HG03378 (cell line): Measurements from ENCODE around the gene TSPAN18.

Experiments
- ATAC-seq: cut with Tn5 transposase; IDR thresholded peaks from one replicate; pipeline ENCODE4 v1.9.1; 2021; ENCODE audit warnings: mild to moderate bottlenecking, moderate library complexity; ENCODE audit not compliant: unreplicated experiment

Gene TSPAN18, protein sequence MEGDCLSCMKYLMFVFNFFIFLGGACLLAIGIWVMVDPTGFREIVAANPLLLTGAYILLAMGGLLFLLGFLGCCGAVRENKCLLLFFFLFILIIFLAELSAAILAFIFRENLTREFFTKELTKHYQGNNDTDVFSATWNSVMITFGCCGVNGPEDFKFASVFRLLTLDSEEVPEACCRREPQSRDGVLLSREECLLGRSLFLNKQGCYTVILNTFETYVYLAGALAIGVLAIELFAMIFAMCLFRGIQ

DNA sequence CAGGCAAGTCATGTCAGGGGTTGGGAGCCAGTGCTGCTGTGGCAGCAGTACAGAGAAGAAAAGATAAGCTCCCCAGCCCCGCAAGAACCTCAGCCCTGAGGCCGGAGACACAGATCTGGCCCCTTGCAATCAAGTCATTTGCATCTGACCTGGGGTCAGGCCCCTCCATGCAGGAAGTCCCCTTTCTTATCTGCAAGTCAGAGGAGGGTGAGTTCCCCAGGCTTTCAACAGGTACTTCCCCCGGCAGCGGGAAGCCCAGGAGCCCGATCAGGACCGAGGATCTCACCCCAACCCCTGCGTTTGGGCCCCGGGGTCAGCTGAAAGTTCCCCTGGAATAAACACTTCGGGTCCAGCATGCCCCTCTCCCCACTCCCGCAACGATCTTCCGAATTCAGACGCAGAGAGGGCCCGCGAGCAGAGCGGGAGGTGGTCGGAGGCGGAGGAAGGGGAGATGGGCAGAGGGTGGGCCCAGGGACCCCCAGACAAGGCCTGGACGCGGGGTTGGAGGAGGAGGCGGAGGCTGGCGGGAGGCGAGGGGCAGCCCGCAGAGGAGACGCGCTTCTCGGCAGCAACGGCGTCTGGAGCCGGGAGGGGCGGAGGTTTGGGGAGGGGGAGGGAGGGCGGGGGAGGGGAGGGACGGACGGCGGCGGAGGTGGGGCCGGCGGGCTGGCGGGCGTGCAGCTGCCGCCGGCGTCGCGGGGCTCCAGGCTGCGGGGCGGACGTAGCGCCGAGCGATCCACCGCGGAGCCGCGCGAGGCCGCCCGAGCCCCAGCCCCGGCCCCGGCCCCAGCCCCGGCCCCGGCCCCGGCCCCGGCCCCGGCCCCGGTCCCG lies at the start of gene TSPAN18:
Gene TSPAN18 (plus strand): TSS at position 680 of the 831 bp plus-strand sequence. CDS start 179,455 bp downstream, outside the sequence.
- peak; percentile 95 for ATAC-seq

DNA sequence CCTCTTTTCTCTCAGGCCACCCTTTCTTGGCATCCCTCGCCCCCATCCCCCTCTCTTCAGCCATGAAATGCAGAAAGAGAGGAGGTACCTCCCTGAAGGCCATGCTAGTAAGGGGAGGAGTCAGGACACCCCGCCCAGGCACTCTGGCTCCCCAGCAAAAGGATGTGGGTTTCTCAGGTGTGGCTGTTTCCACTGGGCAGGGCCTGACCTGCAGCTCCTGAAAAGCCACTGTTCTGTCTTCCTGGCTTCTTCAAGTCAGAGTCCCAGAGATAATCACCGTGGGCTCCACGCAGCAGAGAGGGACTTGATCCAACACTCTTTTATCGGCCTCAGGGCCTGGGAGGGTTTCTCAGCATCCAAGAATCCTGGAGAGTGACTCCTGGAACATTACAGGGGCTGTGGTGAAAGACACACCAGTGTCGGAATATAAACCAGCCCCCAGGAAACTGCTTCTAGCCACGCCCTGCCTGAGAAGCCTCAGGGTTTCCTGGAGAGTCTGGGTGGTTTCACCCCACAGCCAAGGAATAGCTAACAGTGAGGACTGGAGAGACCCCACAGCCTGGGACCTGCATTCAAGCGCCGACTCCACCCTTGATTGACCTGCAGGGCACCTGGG lies 45.7 kb upstream of the TSPAN18 start:
- no peak for ATAC-seq

DNA sequence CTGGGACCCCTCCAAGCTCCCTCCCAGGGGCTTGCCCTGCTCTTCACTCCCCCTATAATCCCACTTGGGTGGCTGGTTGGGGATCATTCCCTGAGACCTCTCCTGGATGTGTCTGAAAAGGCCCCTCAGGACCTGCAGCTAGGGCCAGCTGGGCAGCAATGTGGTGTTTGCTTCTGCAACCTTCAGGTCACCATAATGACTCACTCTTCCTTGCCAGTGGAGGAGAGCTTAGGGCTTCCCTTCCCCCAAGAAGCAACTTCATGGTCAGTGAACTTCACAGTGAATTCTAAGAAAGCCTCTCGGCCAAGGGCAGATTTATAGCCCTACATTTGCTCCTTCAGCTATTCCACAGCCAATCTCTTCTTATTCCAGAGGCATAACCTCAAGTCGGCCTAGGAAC lies 45.1 kb upstream of the TSPAN18 start:
- no peak for ATAC-seq

DNA sequence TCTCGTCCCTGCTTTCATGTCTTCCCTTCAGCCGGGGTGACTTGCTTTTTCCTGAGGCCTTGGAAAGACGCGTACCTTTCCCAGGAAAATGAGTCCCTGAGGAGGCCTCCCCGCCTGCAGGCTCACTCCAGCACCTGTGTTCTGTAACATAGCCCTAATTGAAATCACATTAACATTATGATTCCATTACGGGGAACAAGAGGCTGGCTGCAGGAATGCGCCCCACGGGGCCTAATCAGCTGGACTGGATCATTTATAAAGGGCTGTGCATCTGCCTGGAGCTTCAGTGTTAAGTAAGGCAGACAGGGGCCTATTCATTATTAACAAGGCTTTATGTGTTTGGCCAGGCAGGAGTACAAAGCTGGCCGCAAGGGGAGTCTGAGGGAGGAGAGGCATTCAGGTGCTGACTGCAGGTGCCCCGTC lies 41.9 kb upstream of the TSPAN18 start:
- ATAC-seq, result no peak

DNA sequence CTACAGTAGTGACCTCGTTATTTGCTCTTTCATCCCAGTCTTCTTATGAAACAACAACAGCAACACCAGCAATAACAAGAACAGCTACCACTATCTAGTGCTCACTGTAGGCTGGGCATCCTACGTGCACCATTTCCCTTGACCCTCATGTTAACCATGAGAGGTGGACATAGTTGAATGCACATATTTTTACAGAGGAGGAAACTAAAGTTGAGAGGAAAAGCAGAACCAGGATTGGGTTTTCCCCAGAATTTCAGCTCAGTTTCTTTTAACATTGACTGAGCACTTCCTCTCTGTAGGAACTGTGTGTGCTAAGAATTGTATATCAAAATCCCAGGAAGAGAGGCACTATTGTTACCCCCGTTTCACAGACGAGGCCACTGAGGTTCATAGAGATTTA lies 39.4 kb upstream of the TSPAN18 start:
- no peak for ATAC-seq

DNA sequence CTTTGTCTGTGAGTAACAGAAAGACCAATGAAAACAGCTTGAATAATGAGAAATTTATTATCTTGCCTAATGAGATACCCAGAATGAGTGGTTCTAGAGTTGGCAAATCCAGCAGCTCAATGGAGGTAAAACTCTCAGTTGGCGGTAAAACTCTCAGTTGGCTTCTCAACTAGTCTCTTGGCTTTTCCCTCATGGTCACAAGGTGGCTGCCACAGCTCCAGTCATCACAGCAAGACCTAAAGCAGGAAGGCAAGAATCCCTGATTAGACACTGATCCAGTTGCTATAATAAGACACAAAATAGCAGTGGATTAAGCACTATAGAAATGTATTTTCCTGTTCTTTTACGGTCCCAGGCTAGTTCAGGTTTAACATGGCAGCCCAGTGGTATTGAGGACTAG lies 37.5 kb upstream of the TSPAN18 start:
- ATAC-seq, result no peak

DNA sequence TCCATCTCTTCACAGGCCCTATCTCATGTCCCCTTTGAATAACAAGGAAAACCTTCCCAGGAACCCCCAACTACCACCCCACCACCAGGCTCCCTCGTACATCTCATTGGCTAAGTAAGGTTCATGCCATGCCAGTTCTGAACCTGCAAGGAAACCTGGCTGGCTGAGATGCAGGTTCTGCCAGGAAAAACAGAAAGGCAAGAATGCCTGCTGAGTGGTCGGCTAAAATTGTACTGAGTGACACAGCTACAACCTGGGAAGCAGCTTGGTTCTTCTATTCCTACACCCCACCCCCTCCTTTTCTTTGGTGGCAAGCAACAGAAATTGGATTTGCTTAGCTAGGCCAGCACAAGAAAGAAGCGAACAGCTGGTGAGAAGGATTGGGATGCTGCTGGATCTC lies 36.1 kb upstream of the TSPAN18 start:
- ATAC-seq, result no peak

DNA sequence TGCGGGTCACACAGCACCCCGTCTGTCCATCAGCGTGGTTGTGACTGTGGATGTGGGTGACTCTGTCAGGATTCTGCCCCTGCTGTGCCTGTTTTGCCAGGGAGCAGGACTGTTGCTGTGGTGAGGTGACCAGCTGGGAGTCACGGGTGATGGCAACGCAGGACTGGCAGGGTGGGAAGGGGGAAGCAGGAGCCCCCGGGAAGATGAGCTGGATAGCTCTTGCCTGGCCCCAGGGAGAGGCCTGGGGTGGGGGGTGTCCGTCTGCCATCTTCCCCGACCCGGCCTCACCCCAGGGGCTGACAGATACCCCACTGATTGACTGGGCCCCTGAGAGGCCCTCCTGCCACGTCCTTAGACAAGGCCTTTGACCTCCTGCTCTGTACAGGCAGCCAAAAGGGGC lies 34.3 kb upstream of the TSPAN18 start:
- ATAC-seq, result no peak

DNA sequence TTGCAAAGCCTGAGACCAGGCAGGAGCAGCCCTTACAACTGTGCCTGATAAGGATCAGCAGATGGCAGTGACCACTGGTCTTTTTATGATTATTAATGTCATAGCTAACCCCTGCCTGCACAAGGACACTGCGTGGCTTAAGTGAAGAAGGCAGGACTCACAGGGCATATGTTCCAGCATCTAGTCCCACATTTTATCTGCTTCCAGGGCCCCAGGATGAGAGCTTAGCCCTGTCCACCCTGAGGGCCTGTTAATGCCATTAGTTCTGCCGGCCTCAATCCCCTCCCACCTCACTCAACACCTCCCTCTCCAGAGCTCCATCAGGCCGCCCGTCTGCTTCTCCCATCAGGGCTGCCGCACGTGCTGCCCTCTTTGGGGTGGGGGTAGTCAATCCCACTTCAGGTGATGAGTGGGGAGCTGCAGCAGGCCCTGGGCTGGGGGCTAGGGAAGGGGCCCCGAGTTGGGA lies 33.1 kb upstream of the TSPAN18 start:
- no peak for ATAC-seq

DNA sequence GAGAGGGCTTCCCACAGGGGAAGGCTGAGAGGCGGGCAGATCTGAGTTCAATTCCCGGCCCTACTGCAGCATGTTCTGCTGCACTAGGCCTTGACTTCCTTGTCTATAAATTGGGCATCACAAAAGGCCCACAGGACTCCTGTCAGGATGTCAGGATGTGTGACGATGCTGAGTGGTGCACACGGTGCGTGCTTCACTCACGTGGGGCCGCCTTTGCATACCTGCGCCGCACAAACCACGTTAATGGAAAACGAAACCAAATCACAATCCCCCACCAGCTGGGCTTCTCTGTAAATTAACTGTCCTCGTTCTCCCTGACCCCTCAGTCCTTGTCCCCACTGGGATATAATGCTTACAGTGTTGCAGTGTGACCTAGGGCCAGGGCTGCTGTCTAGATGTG lies 32.3 kb upstream of the TSPAN18 start:
- no peak for ATAC-seq

DNA sequence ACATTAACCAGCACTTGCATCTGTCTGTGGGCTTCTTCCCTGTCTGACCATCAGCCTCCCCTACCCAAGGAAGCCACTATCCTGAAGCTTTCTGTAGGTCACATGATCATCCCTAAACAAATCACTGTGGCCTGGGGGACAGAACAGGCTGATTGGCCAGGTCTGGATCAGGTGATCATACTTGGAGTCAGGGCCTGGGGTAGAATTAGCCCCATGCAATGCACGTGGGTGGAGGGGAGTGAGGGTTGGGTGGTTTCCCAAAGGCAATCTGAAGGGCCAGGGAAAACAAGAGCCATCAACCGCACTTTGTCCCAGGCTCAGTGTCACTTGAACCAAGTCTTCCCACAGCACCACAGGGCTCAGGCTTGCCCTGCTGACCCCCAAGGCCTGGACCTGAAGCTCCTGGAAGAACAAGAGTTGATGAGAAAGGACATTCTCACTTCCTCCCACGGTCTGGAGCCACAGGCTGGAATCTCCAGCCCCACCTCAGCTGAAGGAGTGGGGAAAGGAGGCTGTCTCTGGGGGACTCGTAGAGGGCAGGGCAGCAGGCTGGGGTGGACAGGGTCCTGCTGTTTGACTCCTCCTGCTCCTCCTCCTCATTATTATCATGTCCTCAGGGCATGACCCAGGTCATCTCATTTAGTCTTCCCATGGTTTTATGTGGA lies 31.5 kb upstream of the TSPAN18 start:
- no peak for ATAC-seq

DNA sequence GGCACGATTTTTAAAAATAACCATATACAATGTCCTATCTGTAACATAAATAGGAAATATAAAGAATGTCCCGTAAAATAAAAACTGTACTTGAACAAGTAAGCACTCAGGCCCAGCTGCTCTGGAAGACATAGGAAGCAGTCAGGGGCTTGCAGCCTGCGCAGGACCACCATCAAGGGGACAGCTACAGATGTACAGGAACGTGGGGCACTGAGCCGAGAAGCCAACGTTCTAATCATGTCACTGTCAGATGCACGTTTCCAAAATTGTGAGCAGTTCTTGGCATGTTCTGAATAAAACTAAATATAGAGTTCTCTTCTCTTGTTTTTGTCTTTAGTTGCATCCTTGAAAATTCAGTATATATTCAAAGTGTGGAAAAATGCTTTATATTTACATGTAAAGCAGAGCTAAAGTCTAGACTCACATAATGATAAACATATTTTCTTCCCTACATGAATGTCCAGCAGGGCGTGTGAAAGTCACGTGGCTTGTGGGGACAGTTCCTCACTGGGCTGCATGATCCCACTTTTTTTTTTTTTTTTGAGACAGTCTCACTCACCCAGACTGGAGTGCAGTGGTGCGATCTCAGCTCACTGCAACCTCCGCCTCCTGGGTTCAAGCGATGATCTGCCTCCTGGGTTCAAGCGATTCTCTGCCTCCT lies 28.4 kb upstream of the TSPAN18 start:
- ATAC-seq, result no peak

DNA sequence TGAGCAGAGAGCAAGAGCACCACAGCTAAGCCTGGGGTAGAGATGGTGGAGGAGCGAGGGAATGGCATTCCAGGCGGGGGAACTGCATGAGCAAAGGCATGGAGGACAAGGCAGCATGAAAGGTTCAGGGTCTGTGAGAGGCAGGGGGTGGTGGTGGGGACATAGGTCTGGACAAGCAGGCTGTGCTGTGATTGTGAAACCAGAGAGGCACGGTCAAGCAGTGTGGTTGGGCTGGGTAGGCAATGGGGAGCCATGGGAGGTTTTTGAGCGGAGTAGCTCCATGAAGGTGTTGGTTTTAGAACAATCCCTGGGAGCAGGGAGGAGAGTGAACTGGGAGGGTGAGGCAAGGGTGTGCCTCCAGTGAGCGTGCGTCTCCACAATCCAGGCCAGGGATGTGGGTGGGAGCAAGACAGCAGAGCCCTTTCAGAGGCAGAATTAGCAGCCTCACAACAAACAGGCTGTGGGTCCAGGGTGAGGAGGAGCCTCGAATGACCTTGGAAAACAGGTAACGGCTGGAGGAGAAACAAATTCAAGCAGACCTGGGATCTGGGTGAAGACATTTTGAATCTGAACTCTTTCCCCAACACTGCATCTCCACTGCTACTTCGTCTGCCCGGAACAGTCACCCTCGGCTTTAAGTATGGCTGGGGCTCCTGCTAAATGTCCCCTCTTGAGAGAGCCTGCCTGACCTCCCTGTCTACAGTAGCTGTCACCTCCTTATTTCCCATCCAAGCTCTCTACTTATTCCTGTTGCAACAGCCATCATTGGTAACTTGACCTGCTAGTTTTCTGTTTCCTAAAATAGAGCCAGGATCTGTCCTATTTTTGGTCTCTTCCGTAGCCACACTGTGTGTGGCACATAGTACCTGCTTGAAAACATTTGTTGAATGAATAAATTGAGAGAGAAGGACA lies 27.0 kb upstream of the TSPAN18 start:
- ATAC-seq, result no peak

DNA sequence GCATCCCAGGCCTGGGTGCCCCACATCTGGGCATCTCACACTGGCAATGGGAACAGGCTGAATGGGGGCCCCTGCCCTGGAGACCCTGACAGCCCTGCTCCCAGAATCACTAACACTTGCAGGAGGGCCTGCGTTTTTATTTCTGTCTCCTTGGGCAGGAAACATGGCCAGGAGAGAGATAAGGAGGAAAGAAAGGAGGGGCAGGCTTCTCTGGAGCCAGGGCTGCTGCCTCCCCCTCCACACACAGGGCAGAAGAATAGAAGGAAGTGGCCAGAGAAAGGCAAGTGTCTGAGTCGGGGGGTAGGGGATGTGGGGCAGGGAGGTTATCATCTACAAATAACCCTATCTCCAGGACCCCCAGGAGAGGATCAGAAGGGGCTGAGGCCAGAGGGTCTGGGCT lies 25.5 kb upstream of the TSPAN18 start:
- no peak for ATAC-seq

DNA sequence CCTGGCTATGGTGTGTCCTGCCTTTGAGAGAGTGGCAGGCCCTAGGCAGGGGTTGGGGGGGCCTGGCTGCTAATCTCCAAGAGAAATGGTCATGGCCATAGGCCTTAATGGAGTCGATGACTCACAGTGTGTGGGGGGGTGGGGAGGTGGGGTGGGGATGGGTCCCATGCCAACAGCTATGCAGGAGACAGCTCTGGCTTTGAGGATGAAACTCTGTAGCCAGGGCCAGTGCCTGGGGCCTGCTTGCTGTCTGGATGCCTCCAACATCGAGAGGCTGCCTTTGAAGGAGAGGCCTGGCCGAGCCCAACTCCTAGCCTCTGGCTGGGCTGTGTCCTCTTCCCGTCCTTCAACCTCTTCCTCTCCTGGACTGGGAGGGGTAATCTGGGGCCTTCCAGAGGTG lies 23.9 kb upstream of the TSPAN18 start:
- ATAC-seq, result no peak

DNA sequence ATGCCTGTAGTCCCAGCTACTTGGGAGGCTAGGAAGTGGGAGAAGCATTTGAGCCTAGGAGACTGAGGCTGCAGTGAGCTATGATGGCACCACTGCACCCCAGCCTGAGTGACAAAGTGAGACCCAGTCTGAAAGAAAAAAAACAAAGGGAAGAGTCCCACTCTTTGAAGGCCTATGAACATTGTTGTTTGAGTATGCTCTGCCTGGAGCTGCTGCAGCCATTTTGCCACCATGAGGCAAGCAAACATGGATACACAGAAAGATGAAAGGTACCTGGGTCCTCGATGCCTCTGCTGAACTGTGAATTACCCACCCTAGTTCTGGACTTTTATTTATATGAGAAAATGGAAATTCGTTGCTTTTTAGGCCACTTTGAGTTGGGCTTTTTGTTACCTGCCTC lies 19.7 kb upstream of the TSPAN18 start:
- ATAC-seq, result no peak

DNA sequence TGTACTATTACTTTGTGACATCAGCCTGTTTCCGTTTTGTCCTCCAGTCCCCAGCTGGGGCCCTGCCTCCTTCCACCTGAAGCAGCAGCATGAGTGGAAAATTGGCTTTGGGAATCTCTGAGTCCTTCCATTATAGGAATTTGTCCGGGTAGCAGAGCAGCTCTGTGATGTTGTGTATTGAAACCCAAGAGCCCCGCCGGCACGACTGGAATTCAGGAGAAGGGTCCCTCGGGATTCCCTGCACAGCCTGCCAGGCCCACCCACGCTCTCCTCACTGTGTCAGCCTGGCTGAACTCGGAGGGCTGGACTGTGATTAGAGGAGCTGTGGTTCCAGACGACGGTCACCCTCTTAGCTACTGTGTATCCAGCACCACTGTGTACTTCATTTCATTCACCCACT lies 18.8 kb upstream of the TSPAN18 start:
- no peak for ATAC-seq

DNA sequence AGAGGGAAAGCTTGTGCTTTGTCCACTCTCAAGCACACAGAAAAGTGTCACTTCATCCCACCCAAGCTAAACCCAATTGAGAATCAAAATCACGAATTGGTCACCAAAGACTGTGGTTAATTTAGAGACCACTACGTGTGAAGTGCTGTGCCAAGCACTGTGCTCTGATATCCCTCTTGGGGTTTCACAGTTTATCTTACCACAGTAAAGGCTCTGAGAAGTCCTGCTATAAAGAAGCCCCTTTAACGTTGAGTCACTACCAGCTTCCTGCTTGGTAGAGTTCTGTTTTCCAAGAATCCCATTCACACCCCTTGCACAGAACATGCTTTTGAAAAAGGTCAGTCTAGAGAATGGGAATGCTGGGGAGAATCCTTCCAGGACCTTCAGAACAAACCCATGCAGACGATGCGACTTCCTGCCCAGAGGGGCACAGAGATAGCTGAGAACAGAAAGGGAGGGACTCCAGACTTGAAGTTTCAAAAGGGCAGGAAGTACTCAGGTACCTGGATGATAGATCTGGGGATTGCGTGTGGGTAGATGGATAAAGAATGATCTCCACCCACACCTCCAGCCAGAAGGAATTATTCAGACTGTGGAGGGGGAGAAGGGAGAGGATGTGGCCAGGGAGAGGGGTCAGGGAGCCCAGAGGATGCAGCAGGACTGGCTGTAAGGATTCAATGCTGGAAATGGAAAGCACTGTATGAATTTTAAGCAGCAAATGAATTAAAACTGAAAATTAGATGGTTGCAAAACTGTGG lies 18.1 kb upstream of the TSPAN18 start:
- no peak for ATAC-seq

DNA sequence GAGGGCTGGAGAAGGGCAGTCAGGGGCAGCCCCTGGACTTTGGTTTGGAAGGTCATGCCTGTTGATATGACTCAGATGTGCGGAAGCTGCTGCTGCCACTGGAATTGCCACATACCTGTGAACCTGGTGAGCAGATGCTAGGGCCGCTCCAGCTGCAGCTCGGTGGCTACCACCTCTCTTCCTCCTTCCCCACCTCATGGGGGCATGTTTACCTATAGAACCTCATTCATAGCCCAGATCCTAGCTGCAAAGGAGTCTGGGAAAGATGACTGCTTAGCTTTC lies 17.5 kb upstream of the TSPAN18 start:
- ATAC-seq, result no peak
